Hepatocyte (in vitro differentiated cells): ENCODE measurements around the gene ROBO3.

Experiments used
- EZH2 ChIP-seq: fragments of 200-600 bp; sonication (generic); IDR thresholded peaks from 2 replicates; pipeline ENCODE4 v1.6.1; 2016; ENCODE audit warnings: antibody characterized with exemption, mild to moderate bottlenecking, borderline replicate concordance
- TF ChIP-seq, protein P1 (sequence below): fragments of 200-600 bp; sonication (generic); IDR thresholded peaks from 2 replicates; pipeline ENCODE4 v1.5.1; 2016; ENCODE audit warnings: antibody characterized with exemption, mild to moderate bottlenecking; ENCODE audit not compliant: poor library complexity

DNA sequence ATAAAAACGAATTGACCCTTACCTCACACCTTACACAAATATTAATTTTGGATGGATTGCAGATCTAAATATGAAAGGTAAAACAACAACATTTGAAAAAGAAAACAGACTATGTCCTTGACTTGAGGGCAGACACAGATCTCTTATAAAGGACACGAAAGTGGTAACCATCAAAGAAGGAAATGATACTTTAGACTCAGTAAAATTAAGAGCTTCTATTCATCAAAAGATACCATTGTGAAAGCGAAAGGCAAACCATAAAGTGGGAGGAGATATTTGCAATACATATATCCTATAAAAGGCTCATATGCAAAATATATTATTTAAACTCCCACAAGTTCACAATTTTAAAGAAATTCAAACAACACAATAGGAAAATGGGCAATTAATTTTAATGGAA, 65.6 kb downstream of the ROBO3 start:
- TF ChIP-seq, protein P1, sequence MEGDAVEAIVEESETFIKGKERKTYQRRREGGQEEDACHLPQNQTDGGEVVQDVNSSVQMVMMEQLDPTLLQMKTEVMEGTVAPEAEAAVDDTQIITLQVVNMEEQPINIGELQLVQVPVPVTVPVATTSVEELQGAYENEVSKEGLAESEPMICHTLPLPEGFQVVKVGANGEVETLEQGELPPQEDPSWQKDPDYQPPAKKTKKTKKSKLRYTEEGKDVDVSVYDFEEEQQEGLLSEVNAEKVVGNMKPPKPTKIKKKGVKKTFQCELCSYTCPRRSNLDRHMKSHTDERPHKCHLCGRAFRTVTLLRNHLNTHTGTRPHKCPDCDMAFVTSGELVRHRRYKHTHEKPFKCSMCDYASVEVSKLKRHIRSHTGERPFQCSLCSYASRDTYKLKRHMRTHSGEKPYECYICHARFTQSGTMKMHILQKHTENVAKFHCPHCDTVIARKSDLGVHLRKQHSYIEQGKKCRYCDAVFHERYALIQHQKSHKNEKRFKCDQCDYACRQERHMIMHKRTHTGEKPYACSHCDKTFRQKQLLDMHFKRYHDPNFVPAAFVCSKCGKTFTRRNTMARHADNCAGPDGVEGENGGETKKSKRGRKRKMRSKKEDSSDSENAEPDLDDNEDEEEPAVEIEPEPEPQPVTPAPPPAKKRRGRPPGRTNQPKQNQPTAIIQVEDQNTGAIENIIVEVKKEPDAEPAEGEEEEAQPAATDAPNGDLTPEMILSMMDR: no peak
- TF ChIP-seq EZH2: no peak
